GM18951 (cell line): ENCODE measurements around the gene CDC25A.
"Not testable (repeated sequence)": the region's sequence is repeated elsewhere in the genome, so short reads cannot be mapped to it uniquely, and the experiment has no call there.

ENCODE experiments used
- POLR2A ChIP-seq: IDR thresholded peaks from 4 replicates; pipeline ENCODE4 v1.6.1; 2011; ENCODE audit warnings: mild to moderate bottlenecking; ENCODE audit not compliant: insufficient read length, insufficient read depth; ENCODE audit errors: extremely low read depth
- in situ Hi-C: fragments of 300-500 bp; cut with MboI; formaldehyde crosslinking; loops from one replicate; pipeline ENCODE4 v1.12.0; 2022; ENCODE audit warnings: low sequenced_read_pairs, mixed read lengths, inconsistent platforms; ENCODE audit not compliant: unreplicated experiment

The CDC25A gene

GRCh38 chr3:48125013-48125705 lies 63.1 kb downstream of the CDC25A start:
- in situ Hi-C loops = no loop called here

GRCh38 chr3:48123346-48123745 lies 64.9 kb downstream of the CDC25A start:
- in situ Hi-C loops = no loop called here
- TF ChIP-seq POLR2A = no peak

More at GRCh38 chr3:48125013-48125705, 63.1 kb downstream of the CDC25A start:
- TF ChIP-seq POLR2A = no peak

GRCh38 chr3:48122504-48122903 lies 65.7 kb downstream of the CDC25A start:
- in situ Hi-C loops = no loop called here

GRCh38 chr3:48120223-48120622 lies 68.0 kb downstream of the CDC25A start:
- TF ChIP-seq POLR2A = no peak

More at GRCh38 chr3:48122504-48122903, 65.7 kb downstream of the CDC25A start:
- TF ChIP-seq POLR2A = no peak

GRCh38 chr3:48119505-48120193 lies 68.6 kb downstream of the CDC25A start:
- in situ Hi-C loops = no loop called here
- TF ChIP-seq POLR2A = no peak

More at GRCh38 chr3:48120223-48120622, 68.0 kb downstream of the CDC25A start:
- in situ Hi-C loops = no loop called here

- in situ Hi-C loops = no loop called here
- no peak for TF ChIP-seq POLR2A
Measured at GRCh38 chr3:48118928-48119327, 69.3 kb downstream of the CDC25A start.

- in situ Hi-C loops = no loop called here
- no peak for TF ChIP-seq POLR2A
Measured at GRCh38 chr3:48118322-48118721, 69.9 kb downstream of the CDC25A start.

- TF ChIP-seq POLR2A = no peak
- in situ Hi-C loops = no loop called here
Measured at GRCh38 chr3:48112813-48113212, 75.4 kb downstream of the CDC25A start.

- in situ Hi-C loops = not testable (repeated sequence)
Measured at GRCh38 chr3:48112108-48112791, 76.0 kb downstream of the CDC25A start.

GRCh38 chr3:48110463-48110862 lies 77.8 kb downstream of the CDC25A start:
- no peak for TF ChIP-seq POLR2A
- in situ Hi-C loops = no loop called here

GRCh38 chr3:48107227-48107626 lies 81.0 kb downstream of the CDC25A start:
- TF ChIP-seq POLR2A = no peak
- in situ Hi-C loops = no loop called here
